HG03342 (cell line): ENCODE data around the gene SLC50A1.
"Not testable (repeated sequence)": the region's sequence is repeated elsewhere in the genome, so short reads cannot be mapped to it uniquely, and the experiment has no call there.

Source experiments
- ATAC-seq: cut with Tn5 transposase; IDR thresholded peaks from one replicate; pipeline ENCODE4 v1.9.1; 2021; ENCODE audit warnings: mild to moderate bottlenecking, moderate library complexity; ENCODE audit not compliant: unreplicated experiment

Gene SLC50A1

GRCh38 chr1:155116113-155116764 lies 19.4 kb upstream of the SLC50A1 start:
- ATAC-seq = no peak

GRCh38 chr1:155117610-155118009 lies 18.0 kb upstream of the SLC50A1 start:
- no peak for ATAC-seq

GRCh38 chr1:155118090-155118489 lies 17.6 kb upstream of the SLC50A1 start:
- ATAC-seq = not testable (repeated sequence)

GRCh38 chr1:155120253-155120652 lies 15.4 kb upstream of the SLC50A1 start:
- no peak for ATAC-seq

GRCh38 chr1:155121249-155121648 lies 14.4 kb upstream of the SLC50A1 start:
- no peak for ATAC-seq

- ATAC-seq = no peak
Measured at GRCh38 chr1:155122308-155122707, 13.3 kb upstream of the SLC50A1 start.

- ATAC-seq = no peak
Measured at GRCh38 chr1:155123801-155124200, 11.9 kb upstream of the SLC50A1 start.

- ATAC-seq = no peak
Measured at GRCh38 chr1:155124503-155125463, 10.9 kb upstream of the SLC50A1 start.

- ATAC-seq = no peak
Measured at GRCh38 chr1:155125511-155125945, 10.1 kb upstream of the SLC50A1 start.

- no peak for ATAC-seq
Measured at GRCh38 chr1:155125946-155126555, 9.6 kb upstream of the SLC50A1 start.

- no peak for ATAC-seq
Measured at GRCh38 chr1:155126556-155127104, 9.0 kb upstream of the SLC50A1 start.

- no peak for ATAC-seq
Measured at GRCh38 chr1:155127105-155127966, 8.3 kb upstream of the SLC50A1 start, which contains the start of gene EFNA1. Gene EFNA1 (plus strand): TSS chr1:155127876. CDS start chr1:155127978, 102 bp downstream.

GRCh38 chr1:155127967-155128754 lies 7.5 kb upstream of the SLC50A1 start:
- ATAC-seq = no peak

GRCh38 chr1:155128755-155129473 lies 6.7 kb upstream of the SLC50A1 start:
- ATAC-seq = no peak

GRCh38 chr1:155130272-155131006 lies 5.2 kb upstream of the SLC50A1 start:
- ATAC-seq = no peak

GRCh38 chr1:155131285-155131684 lies 4.4 kb upstream of the SLC50A1 start:
- no peak for ATAC-seq

GRCh38 chr1:155131856-155132255 lies 3.8 kb upstream of the SLC50A1 start:
- ATAC-seq = no peak

- ATAC-seq = no peak
Measured at GRCh38 chr1:155133799-155134281, 1.8 kb upstream of the SLC50A1 start.
